ENCODE data around the gene NEO1.

GRCh38 chr15:73341886-73342600 is 289.8 kb downstream of the NEO1 start:
- no peak for TF ChIP-seq CTCF (optimal IDR thresholded peaks at IDR 0.05 in 1 of 3, IDR thresholded peaks at IDR 0.05 in 1 of 3, conservative IDR thresholded peaks at IDR 0.05 in 1 of 3; ENCODE audit: extremely low read depth in 1 of 3, insufficient read depth in 2 of 3, low read length in 3 of 3)
- no peak for TF ChIP-seq EZH2 (IDR thresholded peaks at IDR 0.05; ENCODE audit: low read length)

Measured in keratinocyte (primary cell).